ENCODE results near the gene METTL16. TPM values are rescaled to one million over a fixed set of nuclear protein-coding genes. Genes with fewer than 3 reads are reported as not detected.

METTL16 gene
- total RNA-seq, 1 experiment from 2014 or later = 37.6 TPM

GRCh38 chr17:2386400-2387085 lies 125.1 kb downstream of the METTL16 start:
- H3K27me3 ChIP-seq (ENCODE audit: insufficient read depth, low read length) = no peaks in the 10 kb centered on the region
- no peak overlapping the region for H3K4me2 ChIP-seq (ENCODE audit: low read length)
- TF ChIP-seq TCF7L2 (IDR thresholded peaks at IDR 0.05; ENCODE audit: borderline replicate concordance, extremely low read depth, insufficient read depth, insufficient read length) = no peak
- TF ChIP-seq ZNF274 (IDR thresholded peaks at IDR 0.05; ENCODE audit: low read depth, low read length) = no peak
- TF ChIP-seq SP1 (IDR thresholded peaks at IDR 0.05; ENCODE audit: low read depth) = no peak
- no peak for TF ChIP-seq ELF1 (IDR thresholded peaks at IDR 0.05; ENCODE audit: borderline replicate concordance, low read depth)
- no peak for TF ChIP-seq POLR2A (IDR thresholded peaks at IDR 0.05; ENCODE audit: borderline replicate concordance, extremely low read depth, insufficient read depth, insufficient read length)
- no peak for TF ChIP-seq CTCF (IDR thresholded peaks at IDR 0.05 in 2 of 3, conservative IDR thresholded peaks at IDR 0.05 in 1 of 3; ENCODE audit: borderline replicate concordance in 1 of 3, insufficient read depth in 1 of 3, low read depth in 2 of 3, low read length in 2 of 3)
- no peak for TF ChIP-seq POLR2AphosphoS5 (IDR thresholded peaks at IDR 0.05; ENCODE audit: low read depth, low read length)
- ChIA-PET POLR2A (no interaction called here), RAD21 (ENCODE audit: low non-redundant PET in 1 of 2, low total read pairs in 2 of 2, uncharacterized antibody in 2 of 2, unreplicated experiment in 2 of 2) (no interaction called here), CTCF (interaction anchor here (0.7 kb wide), 1 partner anchor 30 kb away, joined by 3 read pairs; no protein-coding TSS in a partner anchor)
- H3K4me1 ChIP-seq (ENCODE audit: control insufficient read depth in 1 of 2, insufficient read depth in 2 of 2, low read length in 2 of 2) = peaks cover 5 to 27% of the 10 kb centered on the region in 2 experiments
- peaks cover 0 to 3% of the 10 kb centered on the region in 2 experiments; a peak in 1 of 4 replicates for H3K36me3 ChIP-seq (ENCODE audit: control insufficient read depth in 1 of 2, insufficient read depth in 2 of 2, low read length in 2 of 2)
- no TSS peak for BruUV-seq (replicated peaks)
- no peak for ATAC-seq
- H2AFZ ChIP-seq (ENCODE audit: low read depth, low read length, poor library complexity, severe bottlenecking) = no peak overlapping the region
- no peaks in the 10 kb centered on the region for H3K9me2 ChIP-seq (ENCODE audit: insufficient read depth)
- H3K9me3 ChIP-seq (ENCODE audit: control insufficient read depth in 1 of 2, insufficient read depth in 1 of 2, low read depth in 1 of 2, low read length in 2 of 2) = no peaks in the 10 kb centered on the region
- H4K20me1 ChIP-seq (ENCODE audit: insufficient read depth) = no peaks in the 10 kb centered on the region
- H3K4me3 ChIP-seq (replicated peaks in 1 of 2; ENCODE audit: low read depth in 1 of 2, low read length in 2 of 2) = no peak overlapping the region
- no peak overlapping the region for H3K27ac ChIP-seq (ENCODE audit: low read depth, low read length)
- intact Hi-C loops (cut with micrococcal nuclease) = no loop called here
- no peak for DNase-seq (ENCODE audit: low read depth, low spot score)
- peaks cover 5% of the 10 kb centered on the region for H3K79me2 ChIP-seq (ENCODE audit: insufficient read depth, low read length)
- H3K9ac ChIP-seq (ENCODE audit: low read length) = no peak overlapping the region

Measured in HCT116 (cell line).